NCI-H1417 (cell line): ENCODE data around the gene MIR17HG.
"Not testable (repeated sequence)": the region's sequence is repeated elsewhere in the genome, so short reads cannot be mapped to it uniquely, and the experiment has no call there.

Experiments used
- DNase-seq, 3 experiments: peaks; one replicate each; lab custom pipeline; 2025; lab: John Stamatoyannopoulos, UW

Gene MIR17HG

DNA sequence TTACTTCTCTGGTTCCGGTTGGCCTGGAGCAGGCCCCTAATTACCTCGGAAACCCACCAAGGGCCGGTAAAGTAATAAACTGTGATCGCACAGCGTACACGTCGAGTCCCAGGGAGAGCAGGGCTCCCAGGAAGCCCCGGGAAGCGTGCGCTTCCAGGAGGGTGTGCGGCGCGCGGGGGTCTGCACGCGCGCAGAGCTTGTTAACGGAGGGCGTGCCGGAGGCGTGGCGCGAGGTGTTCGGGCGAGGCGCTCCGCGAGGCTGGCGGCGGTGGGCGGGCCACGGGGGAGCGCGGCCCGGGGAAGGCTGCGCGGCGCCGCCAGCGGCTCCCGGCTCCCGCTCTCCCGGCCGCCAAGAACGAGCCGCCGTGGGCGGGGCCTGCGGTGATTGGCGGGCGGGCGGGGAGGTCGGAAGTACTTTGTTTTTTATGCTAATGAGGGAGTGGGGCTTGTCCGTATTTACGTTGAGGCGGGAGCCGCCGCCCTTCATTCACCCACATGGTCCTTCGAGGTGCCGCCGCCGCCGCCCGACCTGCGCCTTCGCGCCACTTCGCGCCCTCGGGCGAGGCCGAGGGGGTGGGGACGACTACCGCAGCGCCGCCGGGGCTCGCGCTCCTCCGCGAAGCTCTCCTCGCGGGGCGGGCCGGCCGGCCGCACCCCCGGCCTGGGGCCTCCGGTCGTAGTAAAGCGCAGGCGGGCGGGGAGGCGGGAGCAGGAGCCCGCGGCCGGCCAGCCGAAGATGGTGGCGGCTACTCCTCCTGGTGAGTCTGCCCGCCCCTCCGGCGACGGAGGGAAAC lies at the start of gene MIR17HG:
Gene MIR17HG, plus strand, starts transcription at position 486 of the 794 bp plus-strand sequence.
- DNase-seq, result peak; percentile 98 to 99 (median 98)

DNA sequence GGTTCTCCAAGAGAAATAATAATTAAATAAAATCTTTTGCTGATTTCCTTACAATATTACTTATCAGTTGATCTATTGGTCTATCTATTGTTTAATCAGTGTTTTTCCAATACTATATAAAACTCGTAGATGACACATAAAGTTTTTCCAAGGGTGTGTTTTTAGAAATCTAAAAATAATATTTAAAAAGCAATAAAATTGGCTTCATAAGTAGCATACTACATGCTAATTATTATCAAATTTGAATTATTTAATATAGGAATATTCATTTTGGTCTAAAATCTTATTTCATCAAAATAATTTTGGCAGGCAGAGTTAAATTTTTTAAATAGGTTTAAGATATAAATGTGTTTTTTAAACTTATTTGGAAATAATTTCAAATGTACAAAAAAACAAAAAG lies 49.4 kb upstream of the MIR17HG start:
- no peak for DNase-seq

DNA sequence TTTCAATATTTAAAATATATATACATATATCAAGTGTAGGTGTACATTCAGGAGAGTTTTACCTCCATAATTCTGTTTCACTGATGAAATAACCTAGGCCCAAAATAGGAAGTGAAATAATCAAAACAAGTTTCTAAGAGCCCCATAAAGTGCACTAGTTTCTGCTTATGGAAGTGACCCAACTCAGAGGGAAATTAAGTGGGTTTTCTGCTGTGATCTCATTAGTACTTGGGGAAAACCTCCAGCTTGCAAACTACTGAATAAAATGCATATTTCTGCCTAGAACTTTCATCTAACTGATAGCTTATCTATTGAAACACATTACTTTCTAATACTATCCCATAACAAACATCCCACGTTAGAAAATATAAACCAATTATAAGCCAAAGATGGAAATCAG lies 45.4 kb upstream of the MIR17HG start:
- DNase-seq, result no peak

DNA sequence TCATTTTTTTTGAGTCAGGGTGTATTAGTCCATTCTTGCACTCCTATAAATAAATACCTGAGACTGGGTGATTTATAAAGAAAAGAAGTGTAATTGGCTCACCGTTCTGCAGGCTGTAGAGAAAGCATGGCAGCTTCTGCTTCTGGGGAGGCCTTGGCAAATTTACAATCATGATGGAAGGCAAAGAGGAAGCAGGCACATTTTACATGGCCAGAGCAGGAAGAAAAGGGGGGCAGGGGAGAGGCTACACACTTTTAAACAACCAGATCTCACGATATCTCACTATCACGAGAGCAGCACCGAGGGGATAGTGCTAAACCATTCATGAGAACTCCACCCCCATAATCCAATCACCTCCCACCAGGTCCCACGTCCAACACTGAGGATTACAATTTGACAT lies 44.5 kb upstream of the MIR17HG start:
- DNase-seq, result no peak

DNA sequence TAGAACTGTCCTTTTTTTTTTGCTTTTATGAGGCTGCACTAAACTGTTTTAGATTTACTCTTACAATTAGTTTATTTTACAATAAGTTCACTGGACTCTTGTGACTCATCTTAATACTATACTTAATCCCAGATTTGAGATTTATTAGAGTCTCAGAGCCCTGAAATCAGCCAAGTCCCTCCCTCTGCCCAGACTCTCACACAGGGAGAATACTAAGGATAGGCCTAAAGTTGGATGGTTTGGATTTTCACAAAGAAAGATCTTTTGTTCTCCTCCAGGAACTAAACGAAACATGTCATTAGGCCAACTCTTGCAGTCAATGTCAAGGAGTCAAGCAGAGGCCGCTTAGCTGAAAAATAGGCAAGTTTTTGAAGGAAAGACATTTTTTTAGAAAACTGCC lies 42.7 kb upstream of the MIR17HG start:
- no peak for DNase-seq

DNA sequence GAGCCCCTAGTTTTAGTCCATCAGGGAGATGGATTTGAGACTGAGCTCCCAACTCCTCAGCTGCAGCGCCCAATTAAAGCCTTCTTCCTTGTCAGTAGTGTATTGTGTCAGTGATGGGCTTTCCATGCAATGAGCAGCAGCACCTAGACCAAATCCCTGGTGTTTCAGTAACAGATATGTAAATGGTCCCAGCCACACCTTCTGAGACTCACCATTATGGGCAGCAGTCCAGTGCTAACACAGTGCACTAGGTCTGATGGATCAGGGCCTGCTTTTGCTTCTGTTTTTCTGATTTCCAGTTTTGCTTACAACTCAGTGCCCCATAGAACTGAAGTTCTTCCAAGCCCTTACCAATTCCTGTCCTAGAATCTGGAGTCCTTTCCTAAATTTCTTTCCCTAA lies 41.8 kb upstream of the MIR17HG start:
- DNase-seq, result no peak

DNA sequence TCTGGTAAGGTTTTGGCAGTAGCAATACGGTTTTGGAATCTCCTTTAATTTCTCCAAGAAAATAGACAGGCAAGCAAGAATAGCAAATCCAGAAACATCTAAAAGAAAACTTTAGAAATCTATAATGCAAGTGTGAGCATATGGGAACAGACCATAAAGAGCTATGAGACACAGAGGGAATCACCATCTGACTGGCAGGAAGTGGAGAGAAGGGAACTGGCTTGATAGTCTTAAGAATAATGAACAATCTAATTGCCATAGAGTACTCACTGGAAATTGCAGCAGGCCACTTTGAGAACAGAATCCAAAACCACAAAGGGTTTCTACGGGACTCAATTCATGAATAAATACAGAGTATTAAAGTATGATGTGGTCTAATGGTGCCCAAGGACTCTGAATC lies 39.6 kb upstream of the MIR17HG start:
- no peak for DNase-seq

DNA sequence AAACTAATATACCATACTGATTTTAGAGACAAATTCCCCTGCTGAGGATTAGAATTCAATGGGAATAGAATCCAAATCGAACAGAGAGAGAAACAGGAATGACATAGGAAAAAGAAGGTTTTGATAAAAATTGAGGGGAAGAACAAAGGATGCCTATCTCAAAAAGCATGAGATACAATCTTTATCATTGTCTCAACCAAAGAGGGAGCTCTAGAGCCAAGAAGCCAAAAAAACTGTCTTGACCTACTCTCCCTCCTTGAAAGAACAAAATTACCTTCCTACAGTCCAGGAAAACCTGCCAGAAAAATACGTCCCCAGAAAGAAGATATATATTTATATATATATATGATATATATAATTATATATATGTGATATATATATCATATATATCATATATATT lies 39.2 kb upstream of the MIR17HG start:
- peak in 1 of 3 experiments; percentile 28 for DNase-seq

DNA sequence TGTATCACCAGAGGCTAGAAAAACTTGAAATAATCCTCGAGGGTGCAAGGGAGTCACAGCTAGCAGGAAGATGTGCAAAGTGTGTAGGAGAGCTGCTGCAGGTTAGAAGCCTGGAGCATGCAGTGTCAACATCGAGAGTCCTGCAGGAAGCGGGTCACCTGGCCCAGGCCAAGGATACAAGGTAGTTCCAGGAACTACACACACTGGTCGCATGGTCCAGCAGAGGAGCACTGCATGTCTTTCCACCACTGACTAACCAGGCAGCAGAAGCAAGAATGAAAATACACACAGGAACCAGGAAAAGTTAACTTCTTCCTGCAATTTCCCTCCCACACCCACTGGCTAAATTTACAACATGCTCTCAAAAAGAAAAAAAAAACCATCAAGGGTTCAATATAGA lies 36.0 kb upstream of the MIR17HG start:
- no peak for DNase-seq

DNA sequence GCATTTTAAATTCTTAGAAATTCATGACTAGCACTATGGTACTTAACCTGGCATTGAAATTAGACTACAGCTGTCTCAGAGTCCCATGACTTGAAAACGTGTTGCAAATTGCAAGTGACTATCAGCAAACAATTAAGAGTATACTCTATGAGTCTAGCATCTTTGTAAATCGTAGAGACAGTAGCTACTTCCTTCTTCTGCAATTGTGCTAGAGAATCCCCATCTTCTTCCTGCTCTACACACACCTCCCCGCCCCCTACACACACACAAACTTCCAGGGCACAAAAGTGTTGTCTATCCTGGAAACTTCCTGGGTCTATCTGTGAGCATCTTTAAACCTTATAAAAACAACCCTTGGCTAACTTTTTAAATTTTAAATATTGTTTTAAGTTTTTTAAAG lies 35.2 kb upstream of the MIR17HG start:
- no peak for DNase-seq

DNA sequence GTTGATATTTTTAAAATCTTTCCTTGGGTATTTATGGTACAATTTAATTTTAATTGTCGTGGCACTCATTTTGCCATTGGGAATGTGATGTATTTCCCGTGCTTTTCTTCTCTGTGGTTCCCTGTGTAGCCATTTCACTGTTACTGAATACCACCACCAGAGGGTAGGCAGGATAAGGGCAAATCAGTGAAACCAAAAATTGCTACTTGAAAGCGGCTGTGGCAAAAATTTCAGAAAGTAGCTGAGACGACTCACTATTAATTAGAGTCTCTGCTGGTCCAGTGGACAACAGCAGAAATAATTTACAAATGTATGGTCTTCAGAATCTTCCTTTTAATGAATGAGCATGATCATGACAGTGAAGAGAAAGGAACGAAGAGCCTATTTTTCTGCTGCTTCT lies 34.4 kb upstream of the MIR17HG start:
- DNase-seq, result peak in 2 of 3 experiments; percentile 15 to 59

DNA sequence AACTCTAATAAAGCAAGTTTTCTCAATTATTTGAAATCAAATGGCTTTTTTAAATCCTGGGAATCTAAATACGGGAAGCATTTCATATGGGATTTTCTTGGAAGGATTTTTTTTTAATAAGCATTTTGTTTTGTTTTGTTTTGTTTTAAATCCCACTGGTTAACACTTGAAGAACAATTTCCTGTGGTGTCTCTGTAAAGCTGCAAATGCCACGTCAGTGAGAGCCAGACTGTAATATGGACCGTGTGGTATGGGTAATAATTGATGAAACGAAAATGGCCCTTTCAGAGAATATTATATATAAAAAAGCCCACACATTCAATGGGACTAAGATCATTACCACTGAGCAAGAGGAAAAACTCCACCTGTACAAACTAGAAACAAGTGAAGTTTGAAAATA lies 33.9 kb upstream of the MIR17HG start:
- no peak for DNase-seq

DNA sequence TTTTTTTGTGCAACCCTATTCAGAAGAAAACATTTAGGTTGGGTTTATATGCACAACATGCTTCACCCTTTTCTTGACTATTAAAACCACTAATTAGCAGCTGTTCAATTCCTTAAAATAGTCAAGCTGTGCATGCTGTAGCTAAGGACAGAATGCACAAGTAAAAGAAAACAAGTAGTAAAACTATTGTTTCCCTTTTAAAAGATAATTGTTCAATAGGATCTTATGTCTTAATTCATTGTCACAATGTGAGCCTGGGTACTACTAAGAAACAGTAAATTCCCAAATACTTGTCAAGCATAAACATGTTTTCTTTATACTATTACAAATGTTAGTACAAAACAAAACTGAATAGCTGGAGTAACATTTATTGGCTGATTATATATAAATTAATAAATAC lies 32.6 kb upstream of the MIR17HG start:
- DNase-seq, result peak in 1 of 3 experiments; percentile 29

DNA sequence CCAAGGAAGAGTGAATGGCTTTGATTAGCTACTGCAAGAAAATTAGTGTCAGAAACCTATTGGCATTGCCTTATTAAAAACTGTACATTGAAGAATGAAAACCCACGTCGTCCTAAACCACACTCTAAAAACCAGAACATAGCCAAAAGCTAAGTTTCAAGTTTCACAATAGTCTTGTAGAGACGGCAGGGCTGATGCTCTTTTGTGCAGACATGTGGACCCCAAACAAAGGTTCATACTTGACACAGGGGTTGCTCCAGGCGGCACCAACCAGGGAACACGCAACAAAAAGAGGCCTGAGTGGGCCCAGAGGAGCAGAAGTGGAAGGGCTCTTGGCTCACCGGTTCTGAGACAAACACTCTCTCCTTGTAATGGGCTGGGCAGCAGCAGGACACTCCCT lies 28.6 kb upstream of the MIR17HG start:
- DNase-seq, result no peak

DNA sequence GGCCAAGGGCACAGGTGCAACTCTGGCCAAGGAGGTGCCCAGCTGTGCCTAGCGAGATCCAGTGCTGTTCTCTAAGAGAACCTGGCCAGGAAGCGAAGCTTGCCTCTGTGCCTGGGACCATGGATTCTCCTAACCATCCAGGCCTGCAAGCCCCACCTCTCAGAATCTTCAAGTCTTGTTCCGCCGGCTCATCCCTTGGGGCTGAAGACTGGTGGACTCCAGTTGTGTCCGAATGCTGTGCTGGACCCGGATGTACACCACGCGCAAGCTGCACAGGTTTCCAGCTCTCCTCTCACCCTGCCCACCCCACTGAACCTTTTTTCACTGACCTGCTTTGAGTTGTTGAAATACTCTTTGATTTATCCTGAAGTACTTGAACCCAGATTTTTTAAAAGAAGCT lies 27.5 kb upstream of the MIR17HG start:
- no peak for DNase-seq

DNA sequence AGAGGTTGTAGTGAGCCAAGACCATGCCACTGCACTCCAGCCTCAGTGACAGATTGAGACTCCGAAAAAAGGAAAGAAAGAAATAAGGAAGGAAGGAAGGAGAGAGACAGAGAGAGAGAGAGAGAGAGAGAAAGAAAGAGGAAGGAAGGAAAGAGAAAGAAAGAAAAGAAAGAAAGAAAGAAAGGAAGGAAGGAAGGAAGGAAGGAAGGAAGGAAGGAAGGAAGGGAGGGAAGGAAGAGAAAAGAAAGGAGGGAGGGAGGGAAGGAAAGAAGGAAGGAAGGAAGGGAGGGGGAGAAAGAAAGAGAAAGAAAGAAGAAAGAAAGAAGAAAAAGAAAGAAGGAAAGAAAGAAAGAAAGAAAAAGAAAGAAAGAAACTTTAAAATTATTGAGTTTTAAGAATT lies 26.5 kb upstream of the MIR17HG start:
- DNase-seq, result not testable (repeated sequence)

DNA sequence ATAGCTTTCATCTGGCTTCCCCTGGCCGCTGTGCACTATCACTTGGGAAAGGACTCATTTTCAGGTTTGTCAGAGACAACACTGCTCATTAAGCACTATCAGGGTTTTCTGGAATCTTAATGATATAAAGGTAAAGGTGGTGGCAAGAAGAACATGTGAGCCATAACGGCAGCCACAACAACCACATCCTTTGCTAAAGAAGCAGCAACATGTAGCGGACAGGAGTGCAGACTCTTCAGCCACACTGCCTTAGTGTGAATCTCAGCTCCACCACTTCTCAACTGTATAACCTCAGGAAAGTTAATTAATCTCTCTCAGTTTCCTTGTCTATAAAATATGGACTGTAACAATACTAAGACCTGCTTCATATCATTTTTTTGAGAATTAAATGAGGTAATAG lies 24.1 kb upstream of the MIR17HG start:
- no peak for DNase-seq

DNA sequence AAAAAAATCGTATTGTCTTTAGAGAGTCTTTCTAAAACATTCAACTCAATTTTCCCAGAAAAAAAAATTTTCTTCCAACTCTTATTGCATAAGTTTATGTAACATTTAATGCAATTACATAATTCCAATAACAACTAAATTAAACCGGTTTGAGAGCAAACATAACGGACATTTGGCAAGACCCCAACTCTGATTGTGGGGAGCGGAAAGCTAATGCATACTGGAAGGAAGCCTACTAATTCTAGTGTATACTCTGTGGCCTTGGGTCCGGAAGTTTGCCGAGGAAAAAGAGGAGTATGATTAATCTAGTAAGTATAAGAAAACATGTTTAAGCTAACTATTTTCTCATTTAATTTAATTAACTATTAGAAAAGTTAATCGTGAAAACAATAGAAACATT lies 21.3 kb upstream of the MIR17HG start:
- DNase-seq, result no peak

DNA sequence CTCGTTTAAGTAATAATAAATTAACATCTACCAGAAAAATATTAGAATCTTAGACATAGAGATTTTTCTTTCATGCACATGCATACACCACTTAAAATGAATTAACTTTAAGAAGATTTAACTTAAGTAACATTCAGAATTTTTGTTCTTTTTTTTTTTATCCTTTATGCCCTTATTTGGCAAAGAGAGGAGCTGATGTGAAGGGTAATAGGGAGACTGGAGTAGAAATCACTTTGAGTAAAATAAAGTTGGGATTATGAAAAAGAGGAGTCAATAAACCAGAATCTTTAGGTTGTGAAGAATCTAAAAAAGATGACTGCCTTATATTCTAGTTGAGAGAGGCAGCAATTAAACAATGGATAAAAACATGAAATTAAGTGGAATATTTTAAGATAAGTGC lies 18.8 kb upstream of the MIR17HG start:
- no peak for DNase-seq

DNA sequence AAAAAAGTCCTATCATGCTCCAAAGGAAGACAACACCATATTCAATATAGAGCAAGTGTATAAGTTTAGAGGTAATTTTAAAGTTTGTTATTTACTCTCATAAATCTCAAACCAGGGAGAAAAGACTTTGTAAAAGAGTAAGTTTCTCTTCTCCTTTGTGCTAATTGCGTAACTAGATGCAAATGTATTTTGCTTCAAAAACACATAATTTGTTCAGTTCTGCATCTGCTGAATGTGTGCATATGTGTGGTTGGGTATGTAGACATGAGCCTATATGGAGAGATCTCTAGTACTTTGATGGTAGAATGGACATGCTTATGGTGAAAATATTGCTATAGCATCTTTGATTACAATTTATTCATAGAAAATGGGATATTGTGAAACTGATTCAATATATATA lies 17.8 kb upstream of the MIR17HG start:
- no peak for DNase-seq

DNA sequence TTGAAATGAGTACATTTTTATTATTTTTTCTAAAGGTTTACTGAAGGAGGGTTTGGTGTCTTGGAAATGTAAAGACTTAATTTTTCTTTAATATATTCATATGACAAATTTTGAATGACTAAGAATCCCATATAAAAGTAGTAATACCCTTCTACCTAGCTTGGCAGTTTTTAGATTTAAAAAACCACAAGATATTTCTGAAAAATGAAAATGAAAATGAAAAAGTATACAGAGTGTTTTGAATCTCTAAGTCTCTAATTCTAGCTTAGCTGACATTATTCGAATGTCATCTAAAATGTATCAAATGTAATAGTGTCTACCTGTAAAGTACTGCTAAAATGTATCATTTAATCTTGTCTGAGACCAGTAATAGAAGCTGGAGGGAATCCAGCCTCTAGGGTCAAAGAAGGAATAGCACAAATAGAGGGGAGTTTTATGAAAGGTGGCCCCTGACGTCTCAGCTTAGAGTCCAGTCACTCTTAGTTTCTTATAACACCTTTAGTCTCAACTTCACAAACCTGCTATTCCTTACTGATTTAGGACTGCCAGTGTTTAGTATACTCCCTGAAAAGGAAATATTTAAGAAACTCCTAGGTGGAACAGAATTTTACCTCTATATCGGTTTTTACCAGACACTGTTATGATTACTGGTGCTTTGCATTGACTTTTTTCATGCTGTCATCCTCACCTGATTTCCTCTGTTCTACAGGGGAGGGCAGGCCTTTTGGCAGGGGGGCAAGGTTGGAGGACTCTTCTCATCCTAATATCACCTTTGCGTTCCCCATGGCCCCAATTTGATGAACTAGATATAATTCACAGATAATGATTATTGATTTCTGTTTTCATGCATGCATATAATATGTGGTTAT lies 16.2 kb upstream of the MIR17HG start:
- DNase-seq, result no peak

DNA sequence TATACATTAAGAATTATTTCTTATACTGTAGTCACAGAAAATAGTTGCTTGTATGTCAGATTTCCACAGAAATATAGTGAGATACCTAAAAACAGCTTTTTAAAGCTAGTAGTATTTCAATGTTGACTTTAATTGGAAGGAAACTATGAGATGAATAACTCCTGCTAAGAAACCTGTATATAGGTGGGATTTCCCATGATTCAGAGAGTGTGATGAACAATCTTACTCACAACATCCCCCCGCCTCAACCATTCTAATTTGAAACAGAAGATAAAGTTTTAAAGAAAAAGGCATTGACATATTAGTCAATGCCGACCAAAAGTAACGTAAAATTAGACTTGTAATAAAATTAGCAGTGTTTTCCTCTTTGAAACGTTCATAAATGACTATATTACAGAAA lies 1.4 kb upstream of the MIR17HG start:
- DNase-seq, result no peak

DNA sequence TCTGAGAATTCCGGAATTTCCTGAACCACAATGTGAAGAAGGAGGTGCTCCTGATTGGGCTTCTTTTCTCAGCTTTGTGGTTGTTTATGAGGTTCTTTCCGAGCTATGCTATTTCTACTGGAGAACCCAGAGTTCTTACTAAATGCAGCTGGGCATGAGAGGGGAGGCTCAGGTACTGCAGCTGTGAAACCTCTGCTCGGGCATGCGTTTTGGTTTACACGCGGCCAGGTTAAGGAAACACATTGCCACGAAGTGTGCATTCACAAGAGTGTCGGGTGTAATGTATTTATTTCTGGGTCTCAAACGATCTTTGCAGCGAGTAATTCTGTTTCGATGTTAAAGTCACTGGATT lies 661 bp upstream of the MIR17HG start:
- DNase-seq, result peak in 2 of 3 experiments; percentile 67 to 95
